GM19351 (cell line): Measurements from ENCODE around the gene IL31.

Experiments used
- ATAC-seq: cut with Tn5 transposase; IDR thresholded peaks from one replicate; pipeline ENCODE4 v1.9.1; 2021; ENCODE audit warnings: mild to moderate bottlenecking, moderate library complexity; ENCODE audit not compliant: unreplicated experiment

Gene IL31

DNA sequence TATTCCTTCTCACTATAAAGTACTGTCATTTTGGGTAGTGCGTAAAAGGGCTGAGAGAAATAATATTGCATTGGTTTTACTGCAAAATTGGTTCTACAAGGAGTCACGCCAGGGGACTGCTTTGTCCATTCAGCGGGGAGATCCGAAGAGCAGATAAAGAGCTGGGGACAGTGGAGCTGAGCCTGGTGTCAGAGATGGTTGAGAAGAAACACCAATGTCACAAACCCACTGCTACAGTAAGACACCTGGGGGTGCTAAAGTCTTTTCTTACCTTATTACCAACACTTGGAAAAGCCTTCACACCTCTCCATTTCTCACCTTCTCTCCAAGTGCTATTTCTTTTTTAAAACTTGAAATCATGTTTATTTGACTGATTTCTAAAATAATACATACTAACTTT lies 14.1 kb downstream of the IL31 start:
- no peak for ATAC-seq

DNA sequence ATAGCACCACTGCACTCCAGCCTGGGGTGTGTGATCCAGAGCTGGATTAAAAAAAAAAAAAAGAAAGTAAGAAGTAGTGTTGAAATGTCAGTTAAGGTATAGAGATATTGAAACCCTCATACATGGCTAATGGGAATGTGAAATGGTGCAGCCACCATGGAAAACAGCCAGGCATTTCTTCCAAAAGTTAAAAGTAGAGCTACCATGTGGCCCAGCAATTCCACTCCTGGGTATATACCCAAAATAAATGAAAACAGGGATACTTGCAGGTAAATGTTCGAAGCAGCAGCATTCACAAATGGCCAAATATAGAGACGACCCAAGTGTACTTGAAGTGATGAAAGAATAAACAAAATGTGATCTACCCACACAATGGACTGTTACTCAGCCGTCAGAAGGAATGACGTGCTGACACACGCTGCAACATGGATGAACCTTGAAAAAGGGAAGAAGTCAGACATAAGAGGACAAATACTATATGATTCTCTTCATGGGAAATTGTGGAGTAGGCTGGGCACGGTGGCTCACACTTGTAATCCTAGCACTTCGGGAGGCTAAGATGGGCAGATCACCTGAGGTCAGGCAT lies 15.2 kb downstream of the IL31 start:
- ATAC-seq, result no peak

DNA sequence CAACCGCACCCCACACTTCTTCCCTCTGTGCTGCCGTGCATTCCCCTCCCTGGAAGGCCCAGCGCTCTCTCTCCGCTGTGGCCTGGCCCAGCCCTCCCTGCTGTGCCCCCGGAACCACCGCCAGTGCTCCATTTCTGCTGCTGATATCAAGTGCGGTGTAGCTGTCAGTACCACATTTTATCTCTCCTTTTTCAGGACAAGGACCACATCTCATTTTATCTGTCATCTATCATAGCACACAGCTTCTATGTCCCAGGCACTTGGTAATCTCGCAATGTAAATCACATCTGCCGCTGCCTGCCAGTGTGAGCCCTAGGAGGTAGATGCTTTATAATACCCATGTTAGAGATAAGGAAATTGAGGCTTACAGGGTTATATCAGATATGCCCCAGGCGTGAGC lies 18.3 kb downstream of the IL31 start:
- no peak for ATAC-seq

DNA sequence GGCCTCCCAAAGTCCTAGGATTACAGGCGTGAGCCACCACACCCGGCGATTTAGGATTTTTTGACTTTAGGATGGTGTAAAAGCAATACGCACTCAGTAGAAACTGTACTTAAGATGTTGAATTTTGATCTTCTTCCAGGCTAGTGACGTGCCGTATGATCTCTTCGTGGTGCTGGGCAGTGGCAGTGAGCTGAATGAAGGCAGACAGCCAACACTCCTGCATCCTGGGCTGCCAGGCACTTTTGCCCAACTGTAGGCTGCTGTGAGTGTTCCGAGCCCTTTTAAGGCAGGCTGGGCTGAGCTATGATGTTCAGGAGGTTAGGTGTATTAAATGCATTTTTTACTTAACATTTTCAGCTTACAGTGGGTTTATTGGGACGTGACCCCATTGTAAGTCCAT lies 21.3 kb downstream of the IL31 start:
- no peak for ATAC-seq

DNA sequence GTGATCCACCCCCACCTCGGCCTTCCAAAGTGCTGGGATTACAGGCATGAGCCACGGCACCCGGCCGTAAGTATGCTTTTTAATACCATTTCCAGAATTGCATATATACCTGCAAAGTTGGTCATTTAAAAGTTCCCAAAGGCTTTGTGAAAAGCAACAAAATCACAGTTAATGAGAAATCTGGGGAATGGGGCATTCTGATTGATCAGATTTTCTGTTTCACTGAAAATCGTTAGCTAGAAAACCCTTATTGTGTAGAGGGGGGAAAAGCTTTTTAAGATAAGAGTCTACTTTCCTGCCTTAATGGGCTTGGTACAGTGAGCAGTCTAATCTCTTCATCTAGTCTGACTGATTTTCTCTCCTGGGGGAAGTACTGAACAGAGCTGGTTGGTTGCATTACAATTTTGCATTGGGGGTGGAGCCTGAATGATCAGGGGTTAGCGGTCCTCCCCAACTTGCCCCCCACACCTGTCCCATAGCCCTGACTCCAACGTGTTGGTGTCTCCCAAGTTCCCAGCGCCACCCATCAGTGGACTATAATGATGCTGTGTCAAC lies 23.8 kb downstream of the IL31 start:
- ATAC-seq, result no peak

DNA sequence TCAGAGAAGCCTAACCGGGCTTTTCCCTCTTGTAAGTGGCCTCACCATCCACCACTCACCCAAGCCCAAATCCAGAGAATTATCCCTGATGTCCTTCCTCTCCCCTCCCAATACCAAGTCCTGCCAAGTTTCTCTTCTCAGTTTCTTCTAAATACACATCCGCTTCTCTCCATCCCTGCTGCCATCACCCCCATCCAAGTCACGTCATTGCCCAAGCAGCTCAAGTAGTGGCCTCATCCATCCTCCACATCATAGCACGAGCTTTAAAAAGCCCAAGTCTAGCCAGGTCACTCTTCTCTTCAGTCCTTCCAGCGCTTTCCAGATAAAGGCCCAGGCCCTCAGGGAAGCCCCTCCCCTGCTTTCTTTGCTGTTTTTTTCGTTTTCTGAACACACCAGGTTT lies 25.4 kb downstream of the IL31 start:
- ATAC-seq, result no peak

DNA sequence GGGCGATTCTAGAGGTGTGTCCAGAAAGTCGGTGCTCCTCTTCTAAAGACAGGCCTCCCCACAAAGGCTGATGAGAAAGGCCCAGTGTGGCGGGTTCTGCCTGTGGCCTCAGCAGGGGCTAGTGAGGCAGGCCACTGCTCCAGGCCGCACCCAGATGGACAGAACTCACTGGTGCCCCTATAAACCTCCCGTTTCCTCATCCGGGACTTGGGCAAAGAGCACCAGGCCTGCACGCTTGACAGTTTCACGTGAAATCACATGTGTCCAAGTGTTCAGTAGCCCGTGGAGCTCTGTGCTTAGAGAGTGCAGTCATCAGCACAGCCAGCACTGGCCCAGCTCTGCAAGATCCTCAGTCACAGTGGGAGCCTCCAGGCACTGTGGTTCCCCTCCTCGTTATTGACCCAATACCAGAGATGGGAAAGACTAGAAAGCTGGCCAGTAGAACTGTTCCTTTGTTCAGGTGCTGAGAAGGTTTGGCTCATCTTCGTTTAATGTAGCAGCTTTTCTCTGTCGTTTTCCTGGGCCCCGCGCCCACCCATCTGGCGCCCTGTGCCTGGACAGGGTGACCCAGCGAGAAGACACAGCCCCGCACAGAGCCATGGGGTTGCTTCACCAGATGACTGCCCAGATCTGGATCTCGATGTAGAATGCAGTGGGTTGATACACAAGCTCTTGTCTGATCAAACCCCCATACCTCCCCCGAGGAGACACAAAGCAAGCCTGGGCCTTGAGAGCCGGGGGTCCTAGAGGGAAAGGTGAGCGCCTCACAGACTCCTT lies 26.3 kb downstream of the IL31 start:
- ATAC-seq, result no peak

DNA sequence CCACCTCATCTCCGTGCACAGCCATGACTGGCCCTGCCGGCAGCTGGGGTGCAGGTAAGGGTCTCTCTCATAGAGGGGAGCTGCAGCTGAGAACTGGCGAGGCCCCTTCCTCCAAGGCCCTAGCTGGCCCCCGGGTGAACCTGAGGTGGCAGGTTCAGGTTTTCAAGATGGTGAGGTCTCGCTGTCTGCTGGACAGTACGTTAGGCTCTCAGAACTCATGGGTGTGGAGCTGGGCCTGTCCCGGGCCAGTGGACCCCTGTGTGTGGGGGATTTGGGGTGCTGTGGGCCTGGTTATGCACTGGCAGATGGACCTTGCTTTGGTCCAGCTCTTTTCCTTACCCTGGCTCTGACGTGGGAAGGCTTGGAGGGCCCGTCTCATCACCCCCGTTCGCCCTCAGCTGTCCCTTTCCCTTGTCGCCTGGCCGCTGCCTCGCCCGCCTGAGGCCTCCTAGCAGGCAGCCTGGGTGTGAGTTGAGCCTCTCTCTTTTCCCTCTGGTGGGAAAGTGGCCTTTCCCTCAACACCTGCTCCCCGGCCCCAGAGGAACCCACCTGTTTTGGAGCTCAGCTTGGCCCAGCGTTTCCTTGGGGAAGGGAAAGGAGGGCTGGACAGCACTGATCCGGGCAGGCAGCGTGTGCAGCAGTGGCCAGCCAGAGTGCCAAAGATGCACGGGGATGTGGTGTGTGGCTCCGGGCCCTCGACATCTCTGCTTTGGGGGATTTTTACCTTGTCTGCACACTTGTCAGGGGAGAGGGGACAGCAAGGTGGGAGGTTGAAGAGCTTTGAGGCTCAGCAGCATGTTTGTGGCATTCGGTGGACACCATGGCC lies 28.3 kb downstream of the IL31 start:
- no peak for ATAC-seq

DNA sequence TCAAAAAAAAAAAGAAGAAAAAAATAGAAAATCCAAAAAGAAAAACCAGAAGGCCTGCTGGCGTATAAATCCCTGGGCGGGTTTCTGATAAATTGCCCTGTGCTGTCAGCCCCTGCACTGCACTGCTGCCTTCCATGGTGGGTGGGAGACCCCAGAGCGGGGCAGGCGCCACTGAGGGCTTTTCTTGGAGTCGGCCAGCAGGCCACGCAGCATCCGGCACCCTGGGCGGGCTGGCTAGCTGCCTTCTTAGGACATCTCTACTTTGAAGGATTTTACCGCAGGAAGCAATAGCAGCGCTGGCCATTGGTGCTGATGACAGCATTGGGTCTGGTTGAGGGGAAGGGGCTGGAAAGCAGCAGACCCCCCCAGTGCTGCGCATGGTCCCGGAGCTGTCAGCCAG lies 29.1 kb downstream of the IL31 start:
- ATAC-seq, result no peak

DNA sequence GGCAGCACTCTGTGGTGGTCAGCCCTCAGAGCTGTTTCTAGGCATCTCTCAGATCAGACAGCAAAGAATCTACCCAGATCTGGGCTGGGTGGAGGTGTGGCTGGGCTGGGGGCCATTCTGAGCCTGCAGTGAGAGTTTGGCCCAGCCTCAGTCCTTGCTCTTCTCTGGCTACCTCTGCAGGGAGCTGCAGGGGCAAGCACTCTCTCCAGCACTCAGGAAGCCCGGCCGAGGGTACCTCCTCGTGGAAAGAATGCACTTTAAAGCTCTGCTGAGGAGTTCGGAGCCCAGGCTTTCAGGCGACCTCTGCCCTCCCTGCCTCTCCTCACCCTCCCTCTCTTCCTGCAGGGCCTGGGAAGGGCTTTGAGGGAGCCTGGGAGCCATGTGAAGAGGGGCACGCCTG lies 31.2 kb downstream of the IL31 start:
- ATAC-seq, result no peak

DNA sequence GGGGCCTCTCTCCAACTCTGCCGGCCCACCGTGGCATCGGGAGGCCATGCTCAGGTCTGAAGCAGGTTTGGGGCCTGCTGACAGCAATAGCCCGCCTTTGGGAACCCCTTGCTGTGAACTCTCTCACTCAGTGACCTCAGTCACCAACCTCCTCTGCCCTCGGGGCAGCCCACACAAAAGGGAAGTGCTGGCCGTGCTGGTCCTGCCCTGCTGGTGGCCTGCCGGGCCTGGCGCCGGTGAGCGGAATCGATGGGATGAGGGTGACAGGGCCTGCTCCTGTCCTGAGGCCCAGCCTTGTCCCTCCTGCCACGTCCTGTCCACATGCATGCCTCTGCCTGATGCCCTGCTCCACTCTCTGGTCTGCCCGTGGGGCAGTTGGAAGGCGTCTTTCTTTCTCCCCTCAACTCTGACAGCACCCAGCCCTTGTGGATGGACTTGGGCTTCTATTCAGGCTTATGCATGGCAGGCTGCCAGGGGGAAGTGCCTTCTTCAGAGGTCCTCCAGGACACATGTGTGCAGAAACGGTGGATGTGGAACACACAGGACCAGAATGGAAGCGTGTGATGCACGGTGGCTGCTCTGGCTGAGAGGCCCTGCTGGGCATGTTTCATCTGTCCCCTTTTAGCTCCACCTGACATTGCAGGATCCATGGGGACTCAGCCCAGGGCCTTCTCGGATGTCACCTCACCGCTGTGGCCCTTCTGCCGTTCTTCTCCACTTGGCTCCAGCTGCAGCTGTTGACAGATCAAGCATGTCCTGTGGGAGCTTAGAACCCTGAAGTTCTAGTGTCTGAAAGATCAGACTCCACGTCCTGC lies 31.9 kb downstream of the IL31 start:
- ATAC-seq, result no peak

DNA sequence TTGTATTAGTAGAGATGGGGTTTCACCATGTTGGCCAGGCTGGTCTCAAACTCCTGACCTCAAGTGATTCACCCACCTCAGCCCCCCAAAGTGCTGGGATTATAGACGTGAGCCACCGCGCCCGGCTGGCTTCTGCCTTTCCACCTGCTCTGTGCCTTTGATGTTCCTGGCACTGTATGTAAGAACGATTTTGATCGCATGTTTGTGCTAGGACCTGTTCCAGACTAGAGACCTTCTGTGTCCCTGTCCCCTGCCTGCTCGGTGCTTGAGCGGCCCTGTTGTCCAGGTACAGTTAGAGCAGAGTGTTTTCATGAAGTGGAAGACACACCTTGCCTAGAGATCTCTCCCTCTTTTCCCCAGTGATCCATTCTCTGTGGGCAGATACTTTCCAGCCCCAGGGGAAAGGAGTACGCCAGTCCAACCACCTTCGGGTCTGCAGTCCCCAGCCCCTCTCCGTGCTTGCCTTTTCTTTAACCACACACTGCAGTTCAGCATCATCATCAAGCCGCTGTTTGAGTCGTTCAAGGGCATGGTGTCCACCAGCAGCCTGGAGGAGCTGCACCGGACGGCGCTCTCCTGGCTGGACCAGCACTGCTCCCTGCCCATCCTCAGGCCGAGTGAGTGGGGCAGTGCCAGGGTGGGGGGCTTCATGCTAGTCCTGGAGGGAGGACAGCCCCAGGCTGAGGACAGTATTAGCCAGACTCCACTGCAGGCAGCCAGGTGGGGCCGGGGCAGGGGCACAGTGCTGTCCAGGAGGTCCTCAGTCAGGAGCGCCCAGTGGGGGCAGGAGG lies 33.4 kb downstream of the IL31 start:
- no peak for ATAC-seq

DNA sequence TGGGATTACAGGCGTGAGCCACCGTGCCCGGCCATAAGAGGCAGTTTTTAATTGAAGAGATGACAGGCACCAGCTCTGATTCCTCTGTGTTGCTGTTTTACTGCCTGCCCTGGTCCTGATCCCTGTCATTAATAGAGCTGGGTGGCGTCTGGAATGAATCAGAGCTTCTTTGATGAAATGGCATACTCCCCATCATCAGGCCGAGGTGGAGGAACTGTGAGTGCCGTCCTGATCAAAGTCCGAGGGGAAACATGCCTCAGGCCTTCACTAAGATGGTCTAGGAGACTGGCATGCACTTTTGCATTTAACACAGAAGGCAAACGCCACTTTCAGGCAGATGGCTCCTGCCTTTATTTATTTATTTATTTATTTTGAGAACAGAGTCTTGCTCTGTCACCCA lies 34.1 kb downstream of the IL31 start:
- no peak for ATAC-seq

DNA sequence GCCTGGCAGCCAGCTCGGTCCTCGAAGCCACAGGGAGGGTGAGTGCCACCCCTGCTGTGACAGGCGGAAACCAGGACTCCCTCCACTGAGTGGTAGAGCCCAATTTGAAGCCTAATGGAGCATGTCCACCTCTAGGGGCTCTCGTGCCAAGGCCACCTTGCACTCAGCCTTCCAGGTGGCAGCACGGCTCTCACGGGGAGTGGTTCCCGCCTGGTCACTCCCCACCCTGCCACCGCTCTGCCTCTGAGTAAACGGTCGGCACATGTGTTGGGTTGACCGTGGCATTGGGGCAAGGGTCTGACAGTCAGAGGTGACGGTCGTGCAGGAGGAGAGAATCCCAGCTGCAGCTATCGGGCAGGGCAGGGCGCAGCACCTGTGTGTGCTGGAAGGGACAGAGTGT lies 34.8 kb downstream of the IL31 start:
- no peak for ATAC-seq

DNA sequence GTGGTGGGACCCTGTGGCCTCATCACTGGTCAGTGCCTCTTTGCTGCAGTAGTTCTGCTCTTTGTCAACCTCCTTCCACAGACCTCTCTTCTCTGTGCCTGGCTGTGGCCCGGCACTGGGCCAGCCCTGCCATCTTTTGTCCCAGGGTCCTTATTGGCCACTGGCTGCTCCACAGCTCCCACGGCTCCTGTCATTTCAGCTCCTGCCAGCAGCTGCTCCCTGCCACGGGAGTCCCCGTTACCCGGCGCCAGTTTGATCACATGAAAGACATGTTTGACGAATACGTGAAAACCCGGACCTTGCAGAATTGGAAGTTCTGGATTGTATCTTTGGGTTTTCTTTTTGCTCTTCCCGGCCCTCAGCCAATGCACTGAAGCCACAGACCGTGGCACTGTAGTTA lies 35.4 kb downstream of the IL31 start:
- no peak for ATAC-seq

DNA sequence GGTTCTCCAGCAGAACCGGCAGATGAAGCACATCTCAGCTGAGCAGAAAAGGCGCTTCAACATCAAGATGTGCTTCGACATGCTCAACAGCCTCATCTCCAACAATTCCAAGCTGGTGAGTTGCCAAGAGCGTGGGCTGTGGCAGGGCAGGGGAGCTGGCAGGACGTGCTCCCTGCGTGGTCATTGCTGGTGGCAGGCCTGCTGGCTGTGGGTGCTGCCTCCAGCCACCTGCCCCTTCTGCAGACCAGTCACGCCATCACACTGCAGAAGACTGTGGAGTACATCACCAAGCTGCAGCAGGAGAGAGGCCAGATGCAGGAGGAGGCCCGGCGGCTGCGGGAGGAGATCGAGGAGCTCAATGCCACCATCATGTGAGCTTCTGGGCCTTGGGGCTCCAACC lies 35.8 kb downstream of the IL31 start:
- no peak for ATAC-seq

DNA sequence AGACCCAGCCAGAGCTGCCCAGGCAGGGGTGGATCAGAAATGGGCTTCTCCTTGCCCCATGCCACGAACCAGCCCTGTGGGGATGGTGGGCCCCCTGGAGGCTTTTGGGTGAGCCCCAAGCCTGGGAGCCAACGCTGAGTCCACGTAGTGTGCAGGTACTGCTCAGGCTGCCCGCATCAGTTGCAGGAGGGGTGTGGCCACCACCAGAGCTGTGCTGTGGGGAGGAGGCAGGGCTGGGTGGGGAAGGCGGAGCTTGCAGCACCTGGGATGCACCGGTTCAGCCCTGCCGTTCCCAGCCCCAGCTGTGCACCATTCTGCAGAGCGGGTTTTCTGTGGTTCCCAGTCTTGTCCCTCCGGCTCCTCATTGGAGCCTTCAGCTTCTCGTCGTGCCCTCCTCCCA lies 36.3 kb downstream of the IL31 start:
- ATAC-seq, result no peak

DNA sequence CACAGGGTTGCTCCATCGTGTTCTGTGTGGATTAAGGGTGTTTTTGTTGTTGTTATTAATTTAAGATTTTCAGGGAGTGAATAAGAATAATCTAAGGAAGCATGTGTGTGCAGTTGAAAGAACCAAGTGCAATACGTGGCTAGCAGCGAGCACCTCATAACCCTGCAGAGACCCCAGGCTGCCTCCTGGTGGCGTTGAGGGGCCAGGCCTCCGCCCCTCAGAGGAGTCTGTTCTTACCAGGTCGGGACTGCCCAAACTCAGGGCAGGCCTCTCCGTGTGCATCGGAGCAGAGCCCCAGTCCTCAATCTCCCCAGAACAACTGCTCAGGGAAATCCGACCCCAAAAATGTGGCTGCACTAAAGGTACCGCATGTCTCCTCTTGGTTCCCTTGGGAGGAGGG lies 36.8 kb downstream of the IL31 start:
- ATAC-seq, result no peak

DNA sequence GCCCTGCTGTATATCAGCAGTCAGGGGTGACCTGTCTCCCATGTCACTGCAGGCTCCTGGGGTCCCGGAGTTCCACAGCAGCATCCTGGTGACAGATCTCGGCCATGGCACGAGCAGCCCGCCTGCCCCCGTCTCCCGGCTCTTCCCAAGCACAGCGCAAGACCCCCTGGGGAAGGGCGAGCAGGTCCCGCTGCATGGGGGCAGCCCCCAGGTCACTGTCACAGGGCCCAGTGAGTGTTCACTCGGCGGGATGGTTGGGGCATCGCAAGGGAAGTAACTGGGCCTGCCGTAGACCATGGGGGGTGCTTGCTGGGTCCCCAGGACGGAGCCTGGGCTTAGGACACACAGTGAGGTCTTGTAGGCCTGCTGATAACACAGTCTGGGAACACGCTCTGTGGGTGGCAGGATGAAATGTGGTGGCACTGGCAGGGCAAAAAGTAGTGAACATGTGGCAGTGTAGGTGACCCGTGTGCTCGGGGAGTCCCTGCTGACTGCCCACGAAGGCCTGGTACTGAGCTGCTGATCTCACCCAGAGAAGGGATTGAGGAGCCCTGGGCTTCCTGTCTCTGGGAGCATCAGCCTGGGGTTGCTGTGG lies 38.5 kb downstream of the IL31 start:
- ATAC-seq, result no peak
